NCI-H1436 (cell line): ENCODE data around the gene TTC38.

Source experiments
- DNase-seq: peaks from one replicate; lab custom pipeline; 2025; lab: John Stamatoyannopoulos, UW

The TTC38 gene

GRCh38 chr22:46278656-46279645 is 11.1 kb downstream of the TTC38 start:
- DNase-seq = no peak

- DNase-seq = no peak
Observed at GRCh38 chr22:46280063-46280817, 12.4 kb downstream of the TTC38 start.

- DNase-seq = no peak
Observed at GRCh38 chr22:46280999-46281623, 13.3 kb downstream of the TTC38 start.

GRCh38 chr22:46281866-46282678 is 14.3 kb downstream of the TTC38 start:
- DNase-seq = no peak

GRCh38 chr22:46286006-46286405 is 18.2 kb downstream of the TTC38 start:
- DNase-seq = no peak

GRCh38 chr22:46286941-46287872 is 19.4 kb downstream of the TTC38 start:
- no peak for DNase-seq

- no peak for DNase-seq
Observed at GRCh38 chr22:46287873-46288751, 20.3 kb downstream of the TTC38 start.

- DNase-seq = no peak
Observed at GRCh38 chr22:46288846-46289243, 21.0 kb downstream of the TTC38 start.

GRCh38 chr22:46289244-46289891 is 21.6 kb downstream of the TTC38 start:
- no peak for DNase-seq

GRCh38 chr22:46290121-46290842 is 22.5 kb downstream of the TTC38 start:
- no peak for DNase-seq

GRCh38 chr22:46290843-46291785 is 23.3 kb downstream of the TTC38 start:
- no peak for DNase-seq

- no peak for DNase-seq
Observed at GRCh38 chr22:46292173-46292572, 24.4 kb downstream of the TTC38 start.

- no peak for DNase-seq
Observed at GRCh38 chr22:46292732-46293131, 24.9 kb downstream of the TTC38 start.

GRCh38 chr22:46293577-46294260 is 25.9 kb downstream of the TTC38 start:
- no peak for DNase-seq

- DNase-seq = no peak
Observed at GRCh38 chr22:46294784-46295183, 27.0 kb downstream of the TTC38 start.

- no peak for DNase-seq
Observed at GRCh38 chr22:46295277-46295971, 27.6 kb downstream of the TTC38 start.
